Suppressor macrophage treated with lipopolysaccharide for 1 hour (primary cell): ENCODE data around the gene IGDCC3.

ENCODE experiments used
- DNase-seq, 3 donors: peaks; one replicate each; pipeline ENCODE4 v3.0.0-alpha.2; 2020 to 2022

The IGDCC3 gene

DNA sequence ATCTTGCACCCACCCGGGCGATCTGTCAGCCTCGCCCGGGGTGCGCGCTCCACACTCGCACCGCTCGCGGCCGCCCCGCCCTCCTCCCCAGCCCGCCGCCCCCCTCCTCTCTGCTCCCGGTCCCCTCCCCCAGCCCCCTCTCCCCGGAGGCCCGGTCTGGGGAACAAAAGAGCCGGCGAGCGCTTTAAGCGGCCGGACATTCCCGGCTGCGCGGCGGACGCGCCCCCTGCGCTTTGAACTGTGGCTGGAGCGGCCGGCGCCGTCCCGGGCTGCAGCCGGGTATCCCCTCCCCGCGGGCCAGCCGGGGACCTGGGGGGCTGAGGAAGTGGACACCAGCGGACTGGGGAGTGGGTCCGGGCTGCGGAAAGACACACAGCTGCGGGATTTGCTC lies at the start of gene IGDCC3:
Gene IGDCC3 (minus strand): TSS at position 27 of the 391 bp plus-strand sequence. CDS start 214 bp downstream, outside the sequence.
- peak in 1 of 3 donors; percentile 27 for DNase-seq

GRCh38 chr15:65426216-65426853 lies 48.5 kb upstream of the IGDCC3 start:
- no peak for DNase-seq

- DNase-seq: no peak
Observed at GRCh38 chr15:65424683-65425082, 46.9 kb upstream of the IGDCC3 start.

DNA sequence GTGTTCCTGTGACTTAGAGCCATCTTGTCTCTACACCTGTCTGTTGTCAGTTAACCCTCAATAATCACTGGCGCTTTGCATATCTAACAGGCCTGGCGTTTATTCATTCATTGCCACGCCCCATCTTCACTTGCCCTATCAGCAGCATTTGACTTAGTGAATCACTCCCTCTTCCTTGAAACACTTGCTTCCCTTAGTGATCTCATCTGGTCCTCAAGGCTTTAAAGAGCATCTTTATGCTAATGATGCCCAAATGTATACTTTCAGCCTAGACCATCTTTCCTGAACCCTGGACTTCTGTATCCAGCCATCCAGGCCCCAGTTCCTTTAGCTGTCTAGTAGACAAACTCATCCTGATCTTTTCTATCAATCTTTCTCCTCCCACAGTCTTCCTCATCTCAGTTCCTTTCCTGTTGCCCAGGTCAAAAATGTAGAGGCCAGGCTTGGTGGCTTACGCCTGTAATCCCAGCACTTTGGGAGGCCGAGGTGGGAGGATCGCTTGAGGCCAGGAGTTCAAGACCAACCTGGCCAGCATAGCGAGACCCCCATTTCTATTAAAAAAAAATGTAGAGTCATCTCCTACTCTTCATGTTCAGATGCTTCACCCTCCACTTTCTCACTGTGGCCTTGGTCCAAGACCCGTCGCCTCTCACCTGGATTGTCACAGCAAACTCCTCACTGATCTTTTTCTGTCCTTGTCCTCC lies 46.3 kb upstream of the IGDCC3 start:
- peak; percentile 36 to 49 (median 43) for DNase-seq

GRCh38 chr15:65423150-65423975 lies 45.6 kb upstream of the IGDCC3 start:
- no peak for DNase-seq

GRCh38 chr15:65421360-65422215 lies 43.8 kb upstream of the IGDCC3 start:
- DNase-seq: peak; percentile 48 to 77 (median 52)

GRCh38 chr15:65420975-65421359 lies 43.2 kb upstream of the IGDCC3 start:
- DNase-seq: peak in 1 of 3 donors; percentile 4

DNA sequence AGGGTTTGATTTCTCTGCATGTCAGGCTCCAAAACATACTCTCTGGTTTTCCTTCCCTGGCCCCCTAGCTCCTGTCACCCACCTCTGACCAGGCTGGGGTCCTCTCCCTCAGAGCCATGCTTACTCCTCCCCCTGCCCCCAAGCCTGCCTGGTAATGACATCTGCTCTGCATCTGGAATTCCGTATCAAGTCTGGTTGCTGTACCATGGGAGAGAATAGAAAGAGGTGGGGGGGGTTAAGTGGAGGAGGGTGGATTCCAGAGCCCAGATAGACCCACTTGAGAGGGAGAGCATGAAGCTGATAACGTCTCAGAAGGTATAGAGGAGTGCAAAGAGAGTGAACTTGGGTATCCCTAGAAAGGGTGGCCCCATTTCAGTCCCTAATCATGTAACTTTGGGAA lies 40.8 kb upstream of the IGDCC3 start:
- DNase-seq: no peak

- DNase-seq: no peak
Observed at GRCh38 chr15:65416845-65417416, 39.1 kb upstream of the IGDCC3 start.

- DNase-seq: no peak
Observed at GRCh38 chr15:65414841-65415621, 37.2 kb upstream of the IGDCC3 start.

DNA sequence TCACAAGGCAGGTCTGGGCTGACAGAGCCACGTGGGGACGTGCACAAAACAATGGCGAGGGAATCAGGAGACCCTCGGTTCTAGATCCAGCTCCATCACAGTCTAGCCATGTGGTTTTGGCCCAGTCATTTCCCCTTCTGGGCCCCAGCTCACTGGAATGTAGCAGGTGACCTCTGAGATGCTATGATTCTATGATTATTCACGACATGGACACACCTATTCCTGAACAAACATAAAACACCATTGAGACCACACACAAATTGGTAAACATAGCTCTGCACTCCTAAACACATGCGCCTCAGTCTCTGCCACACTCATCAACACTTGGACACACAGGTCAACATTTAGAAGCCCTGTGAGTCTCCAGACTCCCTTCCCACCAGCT lies 36.0 kb upstream of the IGDCC3 start:
- no peak for DNase-seq

- no peak for DNase-seq
Observed at GRCh38 chr15:65413051-65413759, 35.4 kb upstream of the IGDCC3 start.

- no peak for DNase-seq
Observed at GRCh38 chr15:65412556-65412955, 34.8 kb upstream of the IGDCC3 start.

- DNase-seq: no peak
Observed at GRCh38 chr15:65411465-65412071, 33.8 kb upstream of the IGDCC3 start.

DNA sequence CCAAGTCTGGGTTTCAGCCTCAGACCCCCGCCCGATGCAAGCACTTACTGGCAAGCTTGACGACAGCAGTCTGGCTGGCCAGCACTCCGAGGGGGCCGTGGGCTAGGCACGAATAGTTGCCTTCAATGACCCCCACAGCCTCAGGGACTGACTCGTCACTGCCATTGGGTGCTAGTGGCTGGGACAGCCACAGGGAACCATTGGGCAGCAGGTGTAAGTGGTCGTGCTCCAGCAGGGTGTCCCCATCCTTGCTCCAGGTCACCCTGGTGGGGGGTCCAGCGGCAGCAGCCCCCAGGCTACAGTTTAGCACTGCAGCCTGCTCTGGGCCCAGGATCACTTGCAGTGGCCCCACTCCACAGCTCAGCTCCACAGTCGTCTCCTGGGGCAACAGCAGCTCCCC lies 33.2 kb upstream of the IGDCC3 start:
- DNase-seq: no peak

DNA sequence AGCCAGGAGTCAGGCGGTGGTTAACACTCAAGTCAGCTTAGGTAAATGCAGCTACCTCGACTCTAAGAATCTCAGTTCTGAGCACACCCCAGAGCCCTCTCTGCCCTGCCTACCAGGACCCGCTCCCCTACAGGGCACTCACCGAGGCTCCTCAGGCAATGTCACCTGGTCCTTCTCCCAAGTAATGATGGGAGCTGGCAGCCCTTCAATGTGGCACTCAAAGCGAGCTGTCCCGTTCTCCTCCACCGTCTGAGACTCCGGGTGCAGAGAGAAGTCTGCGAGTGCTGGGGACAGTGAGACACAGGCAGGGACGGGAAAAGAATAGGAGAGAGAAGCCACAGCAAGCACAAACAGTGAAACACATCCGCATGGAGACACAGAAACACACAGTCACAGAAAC lies 32.2 kb upstream of the IGDCC3 start:
- no peak for DNase-seq

DNA sequence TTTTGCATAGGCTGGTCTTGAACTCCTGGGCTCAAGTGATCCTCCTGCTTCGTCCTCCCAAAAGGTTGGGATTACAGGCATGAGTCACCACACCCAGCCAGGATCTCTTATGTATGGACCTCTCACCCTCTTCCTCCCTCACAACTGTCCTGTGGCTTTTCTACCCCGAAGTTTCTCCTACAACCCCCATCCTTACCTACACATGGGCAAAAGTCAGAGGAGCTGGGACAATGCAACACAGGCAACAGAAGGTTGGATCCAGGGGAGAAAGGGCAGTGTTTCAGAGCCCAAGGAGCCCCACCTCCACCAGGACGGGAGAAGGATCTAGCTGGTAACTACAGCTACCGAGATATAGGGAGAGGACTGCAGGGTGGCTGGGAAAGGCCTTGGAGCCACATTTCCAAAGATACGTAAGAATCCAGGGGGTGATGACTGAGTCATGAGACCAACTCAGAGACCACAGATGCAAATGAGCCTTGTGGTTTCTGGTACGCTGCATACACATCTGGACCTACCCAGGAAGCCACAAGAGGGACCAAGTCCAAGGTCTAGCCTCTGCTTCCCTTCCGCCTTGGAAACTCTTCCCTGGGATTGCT lies 31.3 kb upstream of the IGDCC3 start:
- DNase-seq: peak; percentile 74 to 85 (median 76)

DNA sequence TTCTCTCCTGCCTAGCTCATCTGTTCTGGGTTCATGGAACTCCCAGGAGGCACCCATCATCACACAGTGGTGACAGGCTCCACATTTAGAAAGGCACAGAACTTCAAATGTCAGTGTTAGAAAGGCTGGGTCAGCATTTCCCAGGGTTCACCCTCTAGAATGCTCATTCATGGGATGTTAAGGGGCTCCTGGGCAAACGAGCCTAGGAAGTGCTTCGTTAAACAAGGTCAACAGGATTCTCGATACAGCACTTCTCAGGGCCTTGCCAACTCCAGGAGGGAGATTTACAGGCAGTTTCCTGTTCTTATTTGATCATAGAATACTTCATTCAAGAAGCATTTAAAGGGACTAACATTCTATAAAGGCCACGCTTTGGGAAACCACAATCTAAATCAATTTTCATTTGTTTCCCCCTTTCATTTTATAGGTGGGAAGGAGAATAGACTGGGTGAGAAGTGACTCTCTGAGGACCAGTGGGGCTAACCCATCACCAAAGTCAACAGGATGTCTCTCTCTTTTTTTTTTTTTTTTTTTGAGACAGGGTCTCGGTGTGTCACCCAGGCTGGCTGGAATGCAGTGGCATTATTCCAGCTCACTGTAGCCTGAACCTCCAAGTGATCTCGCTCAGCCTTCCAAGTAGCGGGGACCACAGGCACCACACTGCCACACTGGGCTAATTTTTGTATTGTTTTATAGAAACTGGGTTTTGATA lies 30.7 kb upstream of the IGDCC3 start:
- no peak for DNase-seq

DNA sequence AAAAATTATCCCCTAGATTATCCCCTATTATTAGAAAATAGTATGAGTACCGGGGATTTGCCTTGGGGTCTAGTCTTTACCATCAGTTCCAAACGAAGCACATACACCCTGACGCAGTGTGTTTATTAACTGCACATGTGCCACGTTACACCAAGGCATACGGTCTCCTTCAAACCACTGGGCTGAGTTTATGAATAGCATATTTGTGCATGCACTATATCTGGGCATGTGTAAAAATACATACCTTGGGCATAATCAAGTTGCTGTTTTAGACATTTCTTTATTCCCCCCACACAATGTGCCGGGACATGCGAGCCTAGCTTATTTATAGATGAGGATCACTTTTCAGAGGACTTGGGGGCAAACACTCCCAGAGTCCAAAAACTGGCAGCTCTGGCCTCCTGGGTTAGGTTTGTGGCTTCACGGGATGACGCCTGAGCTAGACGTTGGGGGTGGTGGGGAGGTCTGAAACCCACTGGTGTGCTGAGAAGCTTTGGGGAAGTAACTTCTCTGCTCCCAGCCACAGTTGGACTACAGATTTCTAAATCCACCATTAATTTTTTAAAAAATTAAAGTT lies 28.7 kb upstream of the IGDCC3 start:
- no peak for DNase-seq
